Liver (tissue), 9 donors: ENCODE measurements around the gene KIFC3. TPM values are rescaled to one million over a fixed set of nuclear protein-coding genes. Genes with fewer than 3 reads are reported as not detected.

ENCODE experiments used
- DNase-seq: peaks from one replicate; pipeline ENCODE4 v3.0.0-alpha.2; 2017; ENCODE audit warnings: low spot score
- H3K27ac ChIP-seq, 2 donors: one replicate each; pipeline ENCODE4 v1.7.0; 2013; ENCODE audit warnings: inconsistent platforms in 2 of 2, low read length in 2 of 2, control low read depth in 1 of 2, low read depth in 1 of 2, mild to moderate bottlenecking in 1 of 2
- H3K27me3 ChIP-seq, 4 donors: one replicate each; pipeline versions ENCODE4 v1.6.1 to v1.7.0; 2013; ENCODE audit warnings: low read length in 3 of 4, inconsistent platforms in 1 of 4, mild to moderate bottlenecking in 1 of 4, moderate library complexity in 1 of 4; ENCODE audit not compliant: control insufficient read depth in 4 of 4, insufficient read depth in 4 of 4
- H3K36me3 ChIP-seq, 4 donors: one replicate each; pipeline versions ENCODE4 v1.6.1 to v1.7.0; 2013; ENCODE audit warnings: low read length in 3 of 4, mild to moderate bottlenecking in 3 of 4, low read depth in 1 of 4, moderate library complexity in 1 of 4; ENCODE audit not compliant: control insufficient read depth in 4 of 4, insufficient read depth in 3 of 4
- H3K4me1 ChIP-seq, 4 donors: one replicate each; pipeline versions ENCODE4 v1.6.1 to v1.7.0; 2013; ENCODE audit warnings: low read length in 3 of 4, mild to moderate bottlenecking in 3 of 4, moderate library complexity in 1 of 4; ENCODE audit not compliant: control insufficient read depth in 4 of 4, insufficient read depth in 4 of 4
- H3K4me3 ChIP-seq, 3 donors: one replicate each; pipeline versions ENCODE4 v1.6.1 to v1.7.0; 2013; ENCODE audit warnings: low read length in 3 of 3, control low read depth in 1 of 3, low read depth in 1 of 3, mild to moderate bottlenecking in 1 of 3
- H3K9ac ChIP-seq, 2 donors: one replicate each; pipeline ENCODE4 v1.7.0; 2013; ENCODE audit warnings: low read length in 2 of 2, mild to moderate bottlenecking in 2 of 2, moderate library complexity in 2 of 2, control low read depth in 1 of 2, low read depth in 1 of 2
- H3K9me3 ChIP-seq, 4 donors: one replicate each; pipeline versions ENCODE4 v1.6.1 to v1.7.0; 2013; ENCODE audit warnings: low read length in 3 of 4; ENCODE audit not compliant: control insufficient read depth in 4 of 4
- FOXA1 ChIP-seq: IDR thresholded peaks from 2 replicates; pipeline ENCODE4 v1.6.1; 2016; ENCODE audit warnings: antibody characterized with exemption
- FOXA2 ChIP-seq: IDR thresholded peaks from 2 replicates; pipeline ENCODE4 v1.6.1; 2016; ENCODE audit warnings: antibody characterized with exemption
- GABPA ChIP-seq, 2 donors: IDR thresholded peaks in 1 of 2; conservative IDR thresholded peaks in 1 of 2; 2 replicates each; pipeline ENCODE4 v1.6.1; 2016; ENCODE audit warnings: antibody characterized with exemption in 2 of 2, mild to moderate bottlenecking in 1 of 2, moderate library complexity in 1 of 2
- HNF4A ChIP-seq, 2 donors: conservative IDR thresholded peaks; 2 replicates each; pipeline ENCODE4 v1.6.1; 2016; ENCODE audit warnings: antibody characterized with exemption in 2 of 2, mild to moderate bottlenecking in 2 of 2
- JUND ChIP-seq, 2 donors: IDR thresholded peaks; 2 replicates each; pipeline ENCODE4 v1.6.1; 2016; ENCODE audit warnings: antibody characterized with exemption in 2 of 2
- NR2F2 ChIP-seq: IDR thresholded peaks from 2 replicates; pipeline ENCODE4 v1.6.1; 2016; ENCODE audit warnings: antibody characterized with exemption
- RAD21 ChIP-seq, 2 donors: IDR thresholded peaks; 2 replicates each; pipeline ENCODE4 v1.6.1; 2016; ENCODE audit warnings: antibody characterized with exemption in 2 of 2, mild to moderate bottlenecking in 2 of 2
- REST ChIP-seq: IDR thresholded peaks from 2 replicates; pipeline ENCODE4 v1.6.1; 2016; ENCODE audit warnings: antibody characterized with exemption, mild to moderate bottlenecking
- RXRA ChIP-seq, 2 donors: IDR thresholded peaks; 2 replicates each; pipeline ENCODE4 v1.6.1; 2017 to 2018; ENCODE audit warnings: antibody characterized with exemption in 2 of 2, mild to moderate bottlenecking in 1 of 2
- WGBS: extraction: QIAGEN DNeasy Blood & Tissue Kit; methylation state at CpG from one replicate; pipeline ENCODE4 v1.1.7; 2013; 5-methylcytosine and 5-hydroxymethylcytosine counted together
- polyA plus RNA-seq, 2 donors: library from polyadenylated mRNA; stranded (reverse) in 1 of 2; unstranded in 1 of 2; fragments of 200-250 nt in 1 of 2; fragments of >200 nt in 1 of 2; fragmentation: Nextera tagmentation in 1 of 2; extraction: Ambion mirVana in 1 of 2; gene quantifications; one replicate each; pipeline versions ENCODE4 v1.2.1 to v1.2.3, GENCODE V29; 2013 to 2015
- total RNA-seq, 2 donors: library from RNA; depleted of rRNA; stranded (reverse); fragments of >200 nt; gene quantifications; one replicate each; pipeline ENCODE4 v1.2.3, GENCODE V29; 2014
- TF ChIP-seq, protein P1 (sequence below): IDR thresholded peaks from 2 replicates; pipeline ENCODE4 v1.6.1; 2016; ENCODE audit warnings: antibody characterized with exemption
- TF ChIP-seq, protein P2 (sequence below): IDR thresholded peaks from 2 replicates; pipeline ENCODE4 v1.6.1; 2016; ENCODE audit warnings: antibody characterized with exemption
- TF ChIP-seq, protein P3 (sequence below): IDR thresholded peaks from 2 replicates; pipeline ENCODE4 v1.6.1; 2016; ENCODE audit warnings: antibody characterized with exemption
- donor health status: healthy.
- donor health status: healthy.
- donor health status: healthy.
- donor health status: healthy.
- donor health status: healthy.

The KIFC3 gene
- total and polyA plus RNA-seq, 4 donors = 16.5 to 103 (median 27.4) TPM

- TF ChIP-seq REST = peak; percentile 93
- TF ChIP-seq GABPA (IDR thresholded peaks at IDR 0.05 in 1 of 2, conservative IDR thresholded peaks at IDR 0.05 in 1 of 2) = peak in 1 of 2 donors; percentile 74
These were observed 8.1 kb upstream of the KIFC3 start (continued) for GRCh38 chr16:57810197-57811031.

DNA sequence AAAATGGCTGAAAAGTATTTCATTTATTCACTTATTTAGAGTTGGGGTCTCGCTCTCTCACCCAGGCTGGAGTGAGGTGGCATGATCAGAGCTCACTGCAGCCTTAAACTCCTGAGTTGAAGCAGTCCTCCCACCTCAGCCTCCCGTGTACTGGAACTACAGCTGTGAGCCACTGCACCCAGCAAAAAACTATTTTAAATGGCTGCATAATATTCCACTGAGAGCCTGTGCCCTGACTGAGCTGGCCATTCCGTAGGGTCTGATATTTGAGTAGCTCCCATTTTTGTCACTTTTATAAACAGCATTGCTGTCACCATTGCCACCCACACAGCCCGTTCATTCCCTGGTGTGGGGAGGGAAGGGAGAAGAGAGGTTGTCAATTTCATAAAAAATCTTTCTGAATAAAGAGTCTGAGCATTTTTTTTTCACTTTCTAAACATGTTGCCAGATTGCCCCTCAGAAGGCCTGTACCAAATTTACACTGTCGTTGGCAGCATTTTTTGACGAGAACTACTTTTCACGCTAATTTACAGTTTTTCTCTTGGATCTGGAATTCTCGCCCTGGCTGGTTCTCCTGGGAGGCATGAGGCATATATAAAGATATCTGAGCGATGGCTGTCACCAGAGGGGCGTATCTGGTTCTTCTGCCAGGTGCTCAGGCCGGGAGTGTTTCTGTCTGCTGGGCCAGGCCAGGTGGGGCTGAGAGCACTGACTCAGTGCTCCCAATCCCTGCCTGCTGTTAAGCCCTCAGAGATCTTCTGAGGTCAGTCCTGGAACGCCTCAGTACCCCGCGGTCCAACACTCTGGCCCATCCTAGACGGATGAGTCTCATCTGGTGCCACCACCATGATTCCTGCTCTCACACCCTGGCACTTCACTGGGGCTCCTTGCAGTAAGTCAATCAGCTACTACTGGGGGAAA lies 7.2 kb upstream of the KIFC3 start:
- 86% methylated on average over 15 of the region's 15 CpGs for WGBS
- peak overlapping the region; percentile 89 for H3K27ac ChIP-seq

DNA sequence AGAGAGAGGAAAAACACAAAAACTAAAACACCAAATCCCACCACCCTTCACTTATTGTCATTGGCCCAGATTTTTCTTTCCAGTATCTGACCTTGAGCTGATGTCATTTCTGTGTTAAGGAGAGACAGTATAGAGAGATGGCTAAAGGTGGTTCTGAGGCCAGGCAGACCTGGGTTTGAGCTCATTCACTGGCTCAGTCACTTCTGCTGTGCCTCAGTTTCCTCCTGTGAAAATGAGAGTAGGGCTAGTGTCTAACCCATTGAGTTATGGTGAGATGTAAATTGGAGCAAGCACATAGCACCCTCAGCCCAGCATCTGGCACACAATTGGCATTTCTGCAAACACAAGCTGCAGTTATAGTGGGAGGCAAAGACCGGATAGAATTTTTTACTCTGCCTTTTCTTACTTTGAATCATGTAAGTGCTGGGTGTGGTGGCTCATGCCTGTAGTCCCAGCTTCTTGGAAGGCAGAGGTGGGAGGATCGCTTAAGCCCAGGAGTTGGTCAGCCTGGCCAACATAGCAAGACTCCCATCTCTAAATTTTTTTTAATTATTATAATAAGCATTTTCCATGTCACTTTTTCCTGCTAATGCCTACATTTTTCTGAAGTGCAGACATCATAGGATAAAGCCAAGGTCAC lies 6.4 kb upstream of the KIFC3 start:
- Histone ChIP-seq H3K27me3 (no peaks in the 10 kb centered on the region), H3K27ac (peak overlapping the region; percentile 64 to 73), H3K36me3 (no peaks in the 10 kb centered on the region), H3K9me3 (no peaks in the 10 kb centered on the region), H3K4me1 (peaks cover 14 to 36% (median 27%) of the 10 kb centered on the region in 4 donors), H3K4me3 (no peak overlapping the region), H3K9ac (no peak overlapping the region)
- no peak for TF ChIP-seq HNF4A (conservative IDR thresholded peaks at IDR 0.05)
- TF ChIP-seq FOXA1 = no peak
- no peak for TF ChIP-seq GABPA (IDR thresholded peaks at IDR 0.05 in 1 of 2, conservative IDR thresholded peaks at IDR 0.05 in 1 of 2)
- TF ChIP-seq NR2F2 = no peak
- DNase-seq = no peak
- WGBS = 49% methylated on average over 2 of the region's 2 CpGs

More for the DNA sequence above, 7.2 kb upstream of the KIFC3 start:
- Histone ChIP-seq H3K9ac (peak overlapping the region; percentile 17 to 45), H3K36me3 (no peaks in the 10 kb centered on the region), H3K4me3 (no peak overlapping the region), H3K4me1 (peaks cover 14 to 32% (median 24%) of the 10 kb centered on the region in 4 donors), H3K9me3 (no peaks in the 10 kb centered on the region), H3K27me3 (no peaks in the 10 kb centered on the region)
- DNase-seq = no peak
- no peak for TF ChIP-seq FOXA2

GRCh38 chr16:57807968-57808528 lies 5.8 kb upstream of the KIFC3 start:
- H3K9ac ChIP-seq = no peak overlapping the region
- peaks cover 14 to 43% (median 32%) of the 10 kb centered on the region in 4 donors for H3K4me1 ChIP-seq
- WGBS = 5% methylated on average over 16 of the region's 16 CpGs
- TF ChIP-seq HNF4A (conservative IDR thresholded peaks at IDR 0.05) (peak; percentile 22 to 43), RXRA (IDR thresholded peaks at IDR 0.05) (peak; percentile 24 to 47), JUND (IDR thresholded peaks at IDR 0.05) (peak; percentile 44 to 46), GABPA (IDR thresholded peaks at IDR 0.05 in 1 of 2, conservative IDR thresholded peaks at IDR 0.05 in 1 of 2) (peak in 1 of 2 donors; percentile 45), RAD21 (IDR thresholded peaks at IDR 0.05) (peak; percentile 24 to 41)
- TF ChIP-seq, protein P1, sequence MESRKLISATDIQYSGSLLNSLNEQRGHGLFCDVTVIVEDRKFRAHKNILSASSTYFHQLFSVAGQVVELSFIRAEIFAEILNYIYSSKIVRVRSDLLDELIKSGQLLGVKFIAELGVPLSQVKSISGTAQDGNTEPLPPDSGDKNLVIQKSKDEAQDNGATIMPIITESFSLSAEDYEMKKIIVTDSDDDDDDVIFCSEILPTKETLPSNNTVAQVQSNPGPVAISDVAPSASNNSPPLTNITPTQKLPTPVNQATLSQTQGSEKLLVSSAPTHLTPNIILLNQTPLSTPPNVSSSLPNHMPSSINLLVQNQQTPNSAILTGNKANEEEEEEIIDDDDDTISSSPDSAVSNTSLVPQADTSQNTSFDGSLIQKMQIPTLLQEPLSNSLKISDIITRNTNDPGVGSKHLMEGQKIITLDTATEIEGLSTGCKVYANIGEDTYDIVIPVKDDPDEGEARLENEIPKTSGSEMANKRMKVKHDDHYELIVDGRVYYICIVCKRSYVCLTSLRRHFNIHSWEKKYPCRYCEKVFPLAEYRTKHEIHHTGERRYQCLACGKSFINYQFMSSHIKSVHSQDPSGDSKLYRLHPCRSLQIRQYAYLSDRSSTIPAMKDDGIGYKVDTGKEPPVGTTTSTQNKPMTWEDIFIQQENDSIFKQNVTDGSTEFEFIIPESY = no peak
- TF ChIP-seq, protein P2, sequence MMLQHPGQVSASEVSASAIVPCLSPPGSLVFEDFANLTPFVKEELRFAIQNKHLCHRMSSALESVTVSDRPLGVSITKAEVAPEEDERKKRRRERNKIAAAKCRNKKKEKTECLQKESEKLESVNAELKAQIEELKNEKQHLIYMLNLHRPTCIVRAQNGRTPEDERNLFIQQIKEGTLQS = no peak
- TF ChIP-seq, protein P3, sequence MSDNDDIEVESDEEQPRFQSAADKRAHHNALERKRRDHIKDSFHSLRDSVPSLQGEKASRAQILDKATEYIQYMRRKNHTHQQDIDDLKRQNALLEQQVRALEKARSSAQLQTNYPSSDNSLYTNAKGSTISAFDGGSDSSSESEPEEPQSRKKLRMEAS = peak; percentile 48

More at GRCh38 chr16:57807968-57808528, 5.8 kb upstream of the KIFC3 start:
- Histone ChIP-seq H3K36me3 (no peaks in the 10 kb centered on the region), H3K27me3 (no peaks in the 10 kb centered on the region), H3K4me3 (no peak overlapping the region), H3K9me3 (no peaks in the 10 kb centered on the region), H3K27ac (peak overlapping the region; percentile 64 to 73)
- peak; percentile 73 for DNase-seq
